Cortex of kidney (tissue), 1 donor: ENCODE data around the gene CPTP.
"Not testable (repeated sequence)": the region's sequence is repeated elsewhere in the genome, so short reads cannot be mapped to it uniquely, and the experiment has no call there.

Experiments used
- DNase-seq: peaks from one replicate; lab custom pipeline; 2025; lab: John Stamatoyannopoulos, UW

CPTP gene

DNA sequence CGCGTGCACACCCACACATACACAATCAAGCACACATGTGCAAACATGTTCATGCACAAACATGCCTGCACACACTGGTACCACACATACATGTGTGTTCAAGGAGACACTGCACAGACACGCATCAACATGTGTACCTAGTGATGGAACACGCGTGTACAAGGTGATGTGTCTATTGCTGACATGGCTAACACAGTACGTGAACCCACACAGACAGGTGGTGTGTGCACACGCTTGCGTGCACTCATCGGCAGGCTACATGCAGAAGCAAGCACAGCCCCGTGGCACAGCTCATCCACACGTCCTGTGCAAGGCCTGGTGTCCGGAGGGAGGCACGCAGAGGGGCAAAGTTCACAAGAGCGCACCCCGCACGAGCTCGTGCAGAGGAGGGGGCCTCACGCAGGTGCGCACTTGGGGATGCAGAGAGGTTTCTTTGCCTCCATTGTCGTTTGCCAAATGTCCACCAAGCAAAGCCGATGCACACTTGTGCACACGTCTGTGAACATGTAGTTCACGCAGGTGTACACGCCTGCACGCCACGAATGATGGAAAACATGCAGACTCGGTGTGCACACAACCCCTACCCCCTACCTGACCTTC is 17.8 kb upstream of the CPTP start:
- no peak for DNase-seq

DNA sequence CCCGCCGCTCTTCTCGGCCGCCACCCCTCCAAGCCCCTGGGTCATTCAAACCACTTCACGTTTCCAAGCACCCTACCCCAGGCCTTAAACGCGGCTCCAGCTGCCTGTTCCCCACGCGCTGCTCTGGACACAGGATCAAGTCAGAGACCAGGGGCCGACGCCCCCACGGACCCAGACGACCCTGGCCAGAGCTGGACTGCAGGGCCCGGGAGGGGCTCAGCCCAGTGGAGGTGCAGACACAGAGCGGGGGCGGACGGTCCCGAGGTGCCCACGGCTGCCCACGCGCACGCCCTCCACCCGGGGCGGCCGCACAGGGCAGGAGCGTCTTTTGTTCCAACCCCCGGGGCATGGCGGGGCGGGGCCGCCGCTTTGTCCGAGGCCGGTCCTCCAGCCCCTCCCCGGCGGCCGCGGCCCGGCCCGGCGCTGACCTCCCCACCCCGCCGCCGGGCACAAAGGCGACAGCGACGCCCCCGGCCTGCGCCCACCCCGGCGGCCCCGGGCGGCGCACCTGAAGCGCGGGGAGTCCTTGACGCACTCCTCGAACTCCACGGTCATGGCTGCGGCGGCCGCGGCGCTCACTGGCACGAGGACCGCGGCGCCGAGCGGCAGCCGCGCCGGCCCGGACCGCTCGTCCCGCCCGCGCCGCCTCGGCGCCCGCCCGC is 17.2 kb upstream of the CPTP start:
- no peak for DNase-seq

DNA sequence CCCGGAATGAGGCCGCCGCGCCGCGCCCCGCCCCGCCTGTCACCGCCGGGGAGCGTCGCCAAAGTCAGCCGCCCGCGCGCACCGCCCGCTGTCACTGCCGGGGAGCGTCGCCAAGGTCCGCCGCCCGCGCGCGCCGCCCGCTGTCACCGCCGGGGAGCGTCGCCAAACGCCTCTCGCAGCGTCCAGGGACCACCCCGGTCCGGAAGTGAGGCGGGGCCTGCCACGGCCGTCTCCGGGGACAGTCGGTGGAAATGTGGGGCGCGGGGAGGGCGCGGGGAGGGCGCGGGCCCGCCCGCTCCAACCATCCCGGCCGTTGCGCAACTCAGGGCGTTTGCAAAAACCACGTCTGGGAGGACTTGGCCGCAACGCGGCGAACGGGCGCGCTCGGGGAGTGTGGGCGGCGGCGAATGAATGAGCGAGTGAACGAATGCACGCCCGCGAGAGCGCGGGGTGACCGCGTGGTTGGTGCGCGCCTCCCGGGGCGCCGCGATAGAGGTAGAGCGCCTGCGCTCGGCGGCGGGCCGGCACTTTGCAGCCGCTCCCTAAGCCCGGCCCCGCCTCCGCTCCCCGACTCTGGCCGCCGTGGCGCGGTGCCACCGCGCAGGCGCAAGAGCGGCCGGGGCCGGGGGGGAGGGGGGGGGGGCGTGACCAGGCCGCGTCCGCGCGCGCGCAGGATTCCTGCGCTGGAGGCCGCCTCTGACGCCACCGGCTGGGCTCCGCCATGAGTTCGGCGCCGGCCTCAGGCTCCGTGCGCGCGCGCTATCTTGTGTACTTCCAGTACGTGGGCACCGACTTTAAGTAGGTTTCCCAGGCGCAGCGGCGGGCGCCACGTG is 16.5 kb upstream of the CPTP start, which contains the start of the genes ACAP3 and PUSL1:
Gene ACAP3 (minus strand): TSS at position 8 of the 833 bp plus-strand sequence. CDS start 115 bp downstream, outside the sequence.
Gene PUSL1 (plus strand): TSS at position 675 of the 833 bp plus-strand sequence. CDS start 47 bp downstream, at position 722.
- DNase-seq: no peak

DNA sequence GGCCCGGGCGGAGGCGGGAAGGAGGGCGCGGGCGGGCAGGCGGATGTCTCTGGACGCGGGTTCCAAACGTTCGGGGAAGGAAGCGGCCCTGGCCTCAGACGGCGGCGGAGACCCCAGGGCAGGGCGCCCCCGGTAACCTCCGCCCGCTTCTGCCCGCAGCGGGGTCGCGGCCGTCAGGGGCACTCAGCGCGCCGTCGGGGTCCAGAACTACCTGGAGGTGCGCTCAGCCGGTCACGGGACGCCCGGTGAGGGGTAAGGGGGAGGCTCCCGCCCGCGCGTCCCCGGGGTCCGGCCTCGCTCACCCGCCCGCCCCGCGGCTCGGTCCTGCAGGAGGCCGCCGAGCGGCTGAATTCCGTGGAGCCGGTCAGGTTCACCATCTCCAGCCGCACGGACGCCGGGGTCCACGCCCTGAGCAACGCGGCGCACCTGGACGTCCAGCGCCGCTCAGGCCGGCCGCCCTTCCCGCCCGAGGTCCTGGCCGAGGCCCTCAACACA is 15.8 kb upstream of the CPTP start:
- no peak for DNase-seq

DNA sequence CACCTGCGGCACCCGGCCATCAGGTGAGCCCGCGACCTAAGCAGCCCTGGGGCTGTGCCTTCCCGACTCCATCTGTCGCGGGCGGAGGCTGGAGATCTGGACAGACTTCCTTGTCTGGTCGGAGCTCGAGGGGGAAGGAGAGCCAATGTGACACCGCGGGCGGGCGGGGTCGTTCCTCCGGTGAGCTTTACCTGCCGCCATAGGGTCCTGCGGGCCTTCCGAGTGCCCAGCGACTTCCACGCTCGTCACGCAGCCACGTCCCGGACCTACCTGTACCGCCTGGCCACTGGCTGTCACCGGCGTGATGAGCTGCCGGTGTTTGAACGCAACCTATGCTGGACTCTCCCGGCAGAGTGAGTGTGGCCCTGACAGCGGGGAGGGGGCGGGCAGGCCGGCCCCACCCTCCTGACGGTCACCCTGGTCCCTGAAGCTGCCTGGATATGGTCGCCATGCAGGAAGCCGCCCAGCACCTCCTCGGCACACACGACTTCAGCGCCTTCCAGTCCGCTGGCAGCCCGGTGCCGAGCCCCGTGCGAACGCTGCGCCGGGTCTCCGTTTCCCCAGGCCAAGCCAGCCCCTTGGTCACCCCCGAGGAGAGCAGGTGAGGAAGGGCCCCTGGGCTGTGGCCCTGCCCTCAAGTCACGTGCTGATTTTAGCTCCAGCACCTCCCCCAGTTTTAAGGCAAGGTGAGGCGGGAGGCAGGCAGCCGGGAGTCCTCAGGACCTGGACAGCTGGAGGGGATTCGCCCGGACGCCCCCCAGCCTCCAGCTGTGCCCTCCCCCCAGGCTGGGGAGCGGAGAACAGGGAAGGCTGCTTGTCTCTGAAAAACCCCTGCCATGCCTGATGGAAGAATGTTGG is 15.1 kb upstream of the CPTP start:
- no peak for DNase-seq

DNA sequence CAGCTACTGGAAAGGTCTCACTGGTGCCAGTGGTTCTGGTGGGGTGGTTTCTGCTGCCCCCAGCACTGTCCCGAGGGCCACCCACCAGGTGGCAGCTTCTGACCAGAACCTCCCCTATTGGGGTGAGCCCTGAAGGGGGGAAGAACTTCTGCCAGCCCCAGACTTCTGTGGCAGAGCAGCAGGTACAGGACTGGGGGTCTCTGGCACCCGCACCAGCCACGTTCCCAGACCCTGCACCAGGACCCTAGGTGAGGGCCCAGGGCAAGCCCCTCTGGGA is 14.6 kb upstream of the CPTP start:
- no peak for DNase-seq

DNA sequence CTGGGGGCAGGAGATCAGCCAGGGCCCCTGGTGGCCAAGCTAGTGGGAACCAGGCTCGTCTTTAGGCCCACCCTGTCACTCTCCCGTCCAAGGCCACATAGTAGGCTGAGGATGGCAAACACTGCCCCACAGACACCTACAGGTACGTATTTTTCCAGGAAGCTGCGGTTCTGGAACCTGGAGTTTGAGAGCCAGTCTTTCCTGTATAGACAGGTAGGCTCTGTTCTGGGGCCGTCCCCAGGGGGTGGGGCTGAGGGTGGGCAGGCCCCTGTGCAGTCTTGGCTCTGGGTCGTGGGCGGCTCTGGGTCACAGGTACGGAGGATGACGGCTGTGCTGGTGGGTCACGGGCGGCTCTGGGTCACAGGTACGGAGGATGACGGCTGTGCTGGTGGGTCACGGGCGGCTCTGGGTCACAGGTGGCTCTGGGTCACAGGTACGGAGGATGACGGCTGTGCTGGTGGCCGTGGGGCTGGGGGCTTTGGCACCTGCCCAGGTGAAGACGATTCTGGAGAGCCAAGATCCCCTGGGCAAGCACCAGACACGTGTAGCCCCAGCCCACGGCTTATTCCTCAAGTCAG is 14.0 kb upstream of the CPTP start:
- no peak for DNase-seq

DNA sequence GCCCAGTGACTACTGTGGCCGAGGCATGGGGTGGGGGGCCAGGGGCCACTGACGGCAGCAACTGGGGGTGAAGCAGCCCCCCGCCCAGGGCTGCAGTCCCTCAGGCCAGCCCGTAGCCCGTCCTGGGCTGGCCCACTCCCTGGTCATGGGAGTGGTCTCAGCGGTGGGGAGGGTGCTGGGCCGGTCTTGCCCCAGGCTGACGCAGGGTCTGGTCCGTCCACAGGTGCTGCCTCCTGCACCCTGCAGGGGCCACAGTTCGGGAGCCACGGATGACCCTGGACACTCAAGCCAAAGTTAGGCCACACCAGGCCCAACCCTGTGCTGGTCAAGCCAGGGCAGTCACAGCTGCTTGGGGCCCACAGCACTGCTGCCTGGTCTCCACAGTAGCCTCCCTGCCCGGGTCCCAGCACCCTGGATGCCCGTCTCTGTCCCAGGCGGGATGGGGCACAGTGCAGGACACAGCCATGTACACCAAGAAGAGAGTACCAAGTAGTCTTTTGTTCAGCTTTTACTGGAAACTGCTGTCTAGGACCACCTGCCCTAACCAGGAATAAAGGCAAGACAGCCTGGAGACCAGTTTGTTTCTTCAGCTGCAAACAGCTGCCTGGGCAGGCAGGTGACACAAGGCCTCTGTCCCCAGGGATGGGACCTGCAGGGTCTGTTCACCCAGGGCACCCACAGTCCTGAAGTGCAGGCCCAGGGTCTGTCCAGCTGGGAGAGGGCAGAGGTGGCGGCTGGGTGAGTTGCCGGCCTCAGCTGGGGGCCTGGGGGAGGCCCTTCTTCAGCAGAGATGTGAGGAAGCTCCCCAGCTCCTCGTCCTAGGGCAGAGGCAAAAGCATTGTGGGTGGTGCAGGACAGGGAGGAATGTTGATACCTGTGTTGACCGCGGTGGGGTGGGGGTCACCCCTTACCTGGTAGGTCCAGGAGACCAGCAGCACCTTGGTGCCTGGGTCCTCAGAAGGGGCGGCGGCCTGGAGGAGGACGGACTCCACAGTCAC is 13.2 kb upstream of the CPTP start:
- DNase-seq: no peak

DNA sequence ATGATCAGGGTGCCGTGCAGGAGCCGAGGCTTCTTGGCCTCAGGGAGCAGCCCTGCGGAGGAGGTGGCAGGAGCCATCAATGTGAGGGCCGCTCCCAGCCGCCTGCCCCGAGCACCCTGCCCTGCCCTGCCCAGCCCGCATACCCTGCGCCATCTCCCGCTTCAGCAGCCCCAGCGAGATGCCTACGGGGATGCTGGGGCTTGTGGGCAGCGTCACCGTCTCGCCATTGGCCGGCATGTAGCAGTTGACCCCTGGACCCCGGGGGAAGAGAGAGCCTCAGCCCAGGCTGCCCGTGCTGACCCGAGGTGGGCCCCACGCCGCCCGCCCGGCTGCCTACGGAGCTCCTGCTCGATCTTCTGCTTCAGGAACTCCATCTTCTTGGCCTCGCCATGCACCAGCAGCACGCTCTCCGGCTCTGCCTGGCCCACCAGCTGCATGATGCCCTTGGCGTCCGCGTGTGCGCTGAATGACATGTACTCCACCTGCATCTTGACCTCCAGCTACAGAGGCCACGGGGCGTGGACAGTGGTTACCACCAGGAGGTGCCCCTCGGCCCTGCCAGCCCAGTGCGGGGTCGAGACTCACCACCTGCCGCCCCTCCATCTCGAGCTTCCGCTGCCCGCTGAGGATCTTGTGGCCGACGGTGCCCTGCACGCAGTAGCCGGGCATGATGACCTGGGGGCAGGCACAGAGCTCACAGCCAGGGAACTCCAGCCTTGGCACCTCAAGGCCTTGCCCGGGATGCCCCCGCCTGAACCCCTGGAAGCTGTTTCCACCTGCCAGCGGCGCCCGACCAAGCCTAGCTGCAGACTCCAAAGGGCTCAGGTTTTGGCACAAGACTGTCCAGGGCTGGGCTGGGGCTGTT is 11.9 kb upstream of the CPTP start:
- no peak for DNase-seq

DNA sequence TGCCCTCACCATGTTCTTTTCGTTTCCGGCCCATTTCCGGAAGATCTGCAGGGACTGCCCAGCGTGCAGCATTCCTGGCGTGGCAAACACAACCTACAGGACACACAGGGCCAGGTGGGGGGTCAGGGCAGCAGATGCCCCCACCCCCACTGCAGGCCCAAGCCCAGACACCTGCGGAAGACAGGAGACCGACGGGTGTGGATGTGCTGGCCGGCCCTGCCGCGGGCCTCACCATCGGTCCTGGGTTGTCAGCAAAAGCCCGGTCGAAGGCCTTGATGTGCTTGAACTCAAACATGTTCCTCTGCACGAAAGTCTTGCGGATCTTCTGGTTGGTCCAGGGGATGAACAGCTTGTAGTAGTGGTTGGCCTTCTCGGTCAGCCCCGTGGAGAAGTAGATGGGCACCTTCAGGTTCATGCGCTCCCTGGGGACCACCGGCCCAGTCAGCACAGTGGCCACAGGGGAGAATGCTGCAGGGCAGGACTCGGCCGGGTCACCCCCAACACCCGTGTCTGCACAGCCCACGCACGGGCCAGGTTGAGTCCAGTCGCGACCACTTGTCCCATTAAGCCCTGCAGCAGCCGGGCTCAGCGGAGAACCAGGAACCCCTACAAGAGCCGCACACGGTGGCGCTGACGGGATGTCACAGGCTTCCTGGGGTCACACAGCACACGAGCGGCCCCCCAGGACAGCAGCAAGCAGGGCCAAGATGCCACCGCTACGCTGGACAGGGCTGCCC is 10.9 kb upstream of the CPTP start:
- no peak for DNase-seq

DNA sequence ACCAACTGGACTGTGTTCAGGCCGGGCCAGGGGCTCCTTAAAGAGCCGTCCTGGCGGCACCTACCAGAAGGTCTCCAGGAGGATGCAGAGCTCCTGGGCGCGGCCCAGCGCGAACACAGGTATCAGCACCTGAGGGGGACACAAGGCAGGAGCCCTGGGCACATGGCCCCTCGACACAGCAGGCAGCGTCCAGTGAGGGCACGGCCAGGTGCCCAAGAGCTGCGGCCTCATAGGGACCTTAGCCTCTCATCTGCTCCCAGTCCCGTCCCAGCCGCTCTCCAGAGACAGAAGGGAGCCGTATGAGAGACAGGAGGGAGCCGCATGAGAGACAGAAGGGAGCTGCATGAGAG is 10.4 kb upstream of the CPTP start:
- DNase-seq: no peak

DNA sequence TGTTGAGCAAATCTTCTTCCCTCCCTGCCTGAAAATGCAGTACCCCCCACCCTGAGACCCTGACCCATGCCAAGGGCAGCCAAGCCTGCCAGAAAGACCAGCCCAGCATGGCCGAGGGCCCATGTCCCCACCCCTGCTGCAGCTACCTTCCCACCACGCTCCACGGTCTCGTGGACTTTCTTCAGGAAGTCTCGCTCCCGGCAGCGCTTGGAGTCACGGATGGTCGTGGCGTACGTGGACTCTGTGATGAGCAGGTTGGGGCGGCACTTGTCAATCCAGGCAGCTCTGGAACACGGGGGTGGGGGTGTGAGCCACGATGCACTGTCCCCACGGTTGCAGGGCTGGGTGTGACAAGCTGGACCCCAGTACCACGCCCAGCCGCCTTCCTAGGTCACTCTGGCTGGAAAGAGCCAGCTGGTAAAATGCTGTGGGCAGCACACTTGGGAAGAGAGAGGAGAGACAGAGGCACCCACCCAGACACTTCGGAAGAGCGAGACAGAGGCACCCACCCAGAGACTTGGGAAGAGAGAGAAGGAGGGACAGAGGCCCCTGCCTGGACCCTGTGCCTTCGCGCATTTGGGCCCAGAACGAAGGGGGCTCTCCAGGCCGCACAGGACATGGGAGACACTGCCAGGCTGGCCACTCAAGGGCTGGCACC is 9.8 kb upstream of the CPTP start:
- DNase-seq: no peak

DNA sequence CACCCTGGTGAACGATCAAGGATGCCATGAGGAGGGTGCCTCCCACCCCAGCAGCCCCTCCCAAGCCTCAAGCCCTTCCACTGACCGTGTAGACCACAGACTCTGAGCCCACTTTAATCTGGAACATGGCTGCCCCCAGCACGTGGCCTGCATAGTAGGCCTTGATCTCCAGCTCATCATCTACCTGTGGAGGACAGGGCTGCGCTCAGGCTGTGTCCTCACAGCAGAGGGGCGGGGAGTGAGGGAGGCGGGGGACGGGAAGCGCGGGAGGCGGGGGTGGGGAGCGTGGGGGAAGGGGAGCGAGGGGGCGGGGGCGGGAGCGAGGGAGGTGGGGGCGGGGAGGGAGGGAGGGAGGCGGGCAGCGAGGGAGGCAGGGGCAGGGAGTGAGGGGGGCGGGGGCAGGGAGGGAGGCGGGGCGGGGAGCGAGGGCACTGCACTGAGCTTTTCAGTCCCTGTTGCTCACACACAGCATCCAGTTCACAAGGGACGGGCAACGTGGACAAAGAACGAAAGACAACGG is 9.1 kb upstream of the CPTP start:
- no peak for DNase-seq

DNA sequence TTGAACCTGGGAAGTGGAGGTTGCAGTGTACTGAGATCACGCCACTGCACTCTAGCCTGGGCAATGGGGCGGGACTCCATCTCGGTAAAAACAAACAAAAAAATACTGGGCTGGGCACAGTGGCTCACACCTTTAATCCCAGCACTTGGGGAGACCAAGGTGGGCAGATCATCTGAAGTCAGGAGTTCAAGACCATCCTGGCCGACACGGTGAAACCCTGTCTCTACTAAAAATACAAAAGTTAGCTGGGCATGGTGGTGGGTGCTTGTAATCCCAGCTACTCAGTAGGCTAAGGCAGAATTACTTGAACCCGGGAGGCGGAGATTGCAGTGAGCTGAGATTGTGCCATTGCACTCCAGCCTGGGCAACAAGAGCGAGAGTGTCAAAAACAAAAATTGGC is 8.4 kb upstream of the CPTP start:
- not testable (repeated sequence) for DNase-seq

DNA sequence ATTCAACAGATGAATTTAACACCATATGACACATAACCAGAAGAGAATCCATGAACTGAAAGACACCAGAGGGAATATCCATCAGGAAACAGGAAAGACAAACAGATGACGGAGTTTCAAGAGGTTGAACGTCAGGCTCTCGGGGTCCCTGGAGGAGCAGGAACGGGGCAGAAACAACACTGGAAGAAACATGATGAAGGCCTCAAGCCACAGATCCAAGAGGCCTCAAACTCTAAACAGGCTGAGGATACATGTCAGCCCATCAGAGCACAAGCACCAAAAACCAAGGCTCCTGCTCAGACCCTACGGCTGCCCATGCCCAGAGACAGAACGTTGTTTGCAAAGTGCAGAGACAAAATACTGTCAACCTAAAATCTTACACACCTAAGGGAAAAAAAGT is 7.2 kb upstream of the CPTP start:
- no peak for DNase-seq

DNA sequence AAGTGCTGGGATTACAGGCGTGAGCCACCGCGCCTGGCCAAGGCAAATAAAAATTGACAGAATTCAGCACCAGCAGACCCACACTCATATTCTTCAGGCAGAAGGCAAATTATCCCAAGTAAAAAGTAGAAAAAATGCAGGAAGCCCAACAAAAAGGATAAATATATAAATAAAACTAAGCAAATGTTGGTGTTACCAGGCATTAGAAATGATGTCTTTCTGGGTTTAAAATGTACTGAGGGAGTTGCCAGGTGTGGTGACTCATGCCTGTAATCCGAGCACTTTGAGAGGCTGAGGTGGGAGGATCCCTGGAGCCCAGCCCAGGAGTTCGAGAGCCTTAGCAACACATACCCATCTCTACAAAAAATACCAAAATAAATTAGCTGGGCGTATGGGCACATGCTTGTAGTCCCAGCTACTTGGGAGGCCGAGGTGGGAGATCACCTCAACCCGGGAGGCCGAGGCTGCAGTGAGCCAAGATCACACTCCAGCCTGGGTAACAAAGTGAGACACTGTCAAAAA is 6.4 kb upstream of the CPTP start:
- no peak for DNase-seq

DNA sequence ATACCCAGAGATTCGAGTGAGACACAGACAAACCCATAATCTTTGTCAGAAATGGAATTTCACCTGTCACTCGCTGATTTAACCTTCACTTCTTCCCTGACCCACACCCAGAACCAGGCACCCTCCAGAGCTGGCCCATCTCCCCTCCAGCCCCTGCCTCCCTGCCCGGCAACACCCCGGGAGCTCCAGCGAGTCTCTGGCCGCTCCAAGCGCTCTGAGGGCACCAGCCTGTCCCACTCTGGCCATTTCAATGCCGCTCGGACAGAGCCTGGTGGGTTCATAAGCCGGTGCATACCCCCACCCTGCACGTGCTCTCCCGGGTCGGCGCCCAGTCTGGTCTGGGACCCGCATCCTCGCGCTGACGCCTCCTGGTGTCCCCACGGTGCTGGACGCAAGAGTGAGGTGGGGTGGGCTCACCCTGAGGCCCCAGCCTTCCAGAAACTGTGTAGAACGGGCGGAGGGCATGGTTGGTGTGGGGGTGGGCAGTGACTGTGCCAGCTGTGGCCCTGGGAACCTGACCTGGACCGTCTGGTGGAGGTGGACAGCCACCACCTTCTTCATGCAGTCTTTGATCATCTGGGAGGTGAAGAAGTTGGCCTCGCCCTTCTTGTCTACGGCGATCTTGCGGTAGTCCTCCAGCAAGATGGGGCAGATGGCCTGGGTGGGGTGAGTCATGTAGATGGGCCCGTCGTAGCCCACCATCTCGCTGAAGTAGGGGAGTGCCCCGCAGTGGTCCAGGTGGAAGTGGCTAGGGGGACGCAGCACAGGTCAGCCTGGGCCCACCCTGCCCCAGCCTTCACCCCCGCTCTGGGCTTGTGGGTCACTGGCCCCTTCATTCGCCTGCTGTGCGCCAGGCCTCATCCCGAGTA is 5.6 kb upstream of the CPTP start:
- no peak for DNase-seq
